OCI-LY3 (cell line): ENCODE measurements around the gene CDKN1C.
A peak's percentile ranks its signal among the peaks of the same experiment; 100 is the strongest.

Experiments used
- H2AFZ ChIP-seq: fragments of 200-600, 300-600 bp; shearing (Covaris generic); 2 replicates; pipeline ENCODE4 v1.6.0; 2014; ENCODE audit warnings: antibody characterized with exemption, low read depth, low read length
- H3K27ac ChIP-seq: fragments of 200-600, 300-600 bp; sonication (generic); 2 replicates; pipeline ENCODE4 v1.5.1; 2014; ENCODE audit warnings: mild to moderate bottlenecking, low read length, moderate library complexity, mixed read lengths
- H3K27me3 ChIP-seq: fragments of 200-600, 300-600 bp; sonication (generic); 2 replicates; pipeline ENCODE4 v1.6.1; 2014; ENCODE audit warnings: low read depth, low read length, mixed read lengths
- H3K36me3 ChIP-seq: fragments of 200-600, 300-600 bp; sonication (generic); replicated peaks from 2 replicates; pipeline ENCODE3; 2014; ENCODE audit warnings: low read depth, low read length, mixed read lengths
- H3K4me1 ChIP-seq: fragments of 300-600, 200-600 bp; sonication (generic); 2 replicates; pipeline ENCODE4 v1.6.1; 2014; ENCODE audit warnings: low read length, mixed read lengths
- H3K4me2 ChIP-seq: fragments of 200-600, 300-600 bp; sonication (generic); 2 replicates; pipeline ENCODE4 v1.6.1; 2014; ENCODE audit warnings: low read length, mixed read lengths
- H3K4me3 ChIP-seq: fragments of 300-600, 200-600 bp; sonication (generic); 2 replicates; pipeline ENCODE4 v1.5.1; 2014; ENCODE audit warnings: antibody characterized with exemption, mild to moderate bottlenecking, low read length, moderate library complexity
- H3K79me2 ChIP-seq: fragments of 300-600, 200-600 bp; shearing (Covaris generic); 2 replicates; pipeline ENCODE4 v1.6.1; 2014; ENCODE audit warnings: mild to moderate bottlenecking, low read length, mixed read lengths
- H3K9ac ChIP-seq: fragments of 300-600, 200-600 bp; shearing (Covaris generic); 2 replicates; pipeline ENCODE4 v1.6.0; 2014; ENCODE audit warnings: mild to moderate bottlenecking, low read length, moderate library complexity
- H3K9me3 ChIP-seq: fragments of 200-600, 300-600 bp; shearing (Covaris generic); 2 replicates; pipeline ENCODE4 v1.6.1; 2014; ENCODE audit warnings: low read length, mixed read lengths; ENCODE audit not compliant: insufficient read depth
- H4K20me1 ChIP-seq: fragments of 200-600, 300-600 bp; sonication (generic); 2 replicates; pipeline ENCODE4 v1.6.1; 2016; ENCODE audit warnings: low read length, mixed read lengths; ENCODE audit not compliant: insufficient read depth
- EZH2phosphoT487 ChIP-seq: fragments of 200-600 bp; shearing (Covaris generic); IDR thresholded peaks from 2 replicates; pipeline ENCODE4 v1.6.1; 2018; ENCODE audit warnings: antibody characterized with exemption, mixed run types, low read depth
- TF ChIP-seq, protein P1 (sequence below): fragments of 200-600, 300-600 bp; sonication (generic); IDR thresholded peaks from 2 replicates; pipeline ENCODE4 v1.5.1; 2014; ENCODE audit warnings: antibody characterized with exemption, low read length, low read depth

The CDKN1C gene

GRCh38 chr11:2929950-2930703, 44.6 kb upstream of the CDKN1C start:
- Histone ChIP-seq H2AFZ (peak overlapping the region; percentile 89), H3K4me1 (peaks cover 4% of the 10 kb centered on the region; the same call in 1 of the 2 replicates), H3K4me2 (peak overlapping the region; percentile 97), H3K4me3 (peak overlapping the region; percentile 76), H3K36me3 (no peaks in the 10 kb centered on the region), H3K27me3 (no peaks in the 10 kb centered on the region), H3K27ac (no peak overlapping the region; the same call in 1 of the 2 replicates), H3K9me3 (no peaks in the 10 kb centered on the region), H3K79me2 (no peaks in the 10 kb centered on the region), H4K20me1 (no peaks in the 10 kb centered on the region), H3K9ac (peak overlapping the region; percentile 60)
- TF ChIP-seq, protein P1, sequence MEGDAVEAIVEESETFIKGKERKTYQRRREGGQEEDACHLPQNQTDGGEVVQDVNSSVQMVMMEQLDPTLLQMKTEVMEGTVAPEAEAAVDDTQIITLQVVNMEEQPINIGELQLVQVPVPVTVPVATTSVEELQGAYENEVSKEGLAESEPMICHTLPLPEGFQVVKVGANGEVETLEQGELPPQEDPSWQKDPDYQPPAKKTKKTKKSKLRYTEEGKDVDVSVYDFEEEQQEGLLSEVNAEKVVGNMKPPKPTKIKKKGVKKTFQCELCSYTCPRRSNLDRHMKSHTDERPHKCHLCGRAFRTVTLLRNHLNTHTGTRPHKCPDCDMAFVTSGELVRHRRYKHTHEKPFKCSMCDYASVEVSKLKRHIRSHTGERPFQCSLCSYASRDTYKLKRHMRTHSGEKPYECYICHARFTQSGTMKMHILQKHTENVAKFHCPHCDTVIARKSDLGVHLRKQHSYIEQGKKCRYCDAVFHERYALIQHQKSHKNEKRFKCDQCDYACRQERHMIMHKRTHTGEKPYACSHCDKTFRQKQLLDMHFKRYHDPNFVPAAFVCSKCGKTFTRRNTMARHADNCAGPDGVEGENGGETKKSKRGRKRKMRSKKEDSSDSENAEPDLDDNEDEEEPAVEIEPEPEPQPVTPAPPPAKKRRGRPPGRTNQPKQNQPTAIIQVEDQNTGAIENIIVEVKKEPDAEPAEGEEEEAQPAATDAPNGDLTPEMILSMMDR = no peak
- TF ChIP-seq EZH2phosphoT487 = no peak

GRCh38 chr11:2929531-2929949, 44.0 kb upstream of the CDKN1C start:
- Histone ChIP-seq H3K4me2 (peak overlapping the region; percentile 97), H3K4me1 (peaks cover 4% of the 10 kb centered on the region; the same call in 1 of the 2 replicates), H4K20me1 (no peaks in the 10 kb centered on the region), H2AFZ (peak overlapping the region; percentile 89; the same call in 1 of the 2 replicates), H3K9ac (peak overlapping the region; percentile 60; the same call in 1 of the 2 replicates), H3K9me3 (no peaks in the 10 kb centered on the region), H3K36me3 (no peaks in the 10 kb centered on the region), H3K4me3 (peak overlapping the region; percentile 76), H3K27me3 (no peaks in the 10 kb centered on the region), H3K27ac (no peak overlapping the region), H3K79me2 (no peaks in the 10 kb centered on the region)
- TF ChIP-seq, protein P1 = no peak
- no peak for TF ChIP-seq EZH2phosphoT487

GRCh38 chr11:2928605-2929530, 43.3 kb upstream of the CDKN1C start, which contains the start of gene PHLDA2:
TSS of gene PHLDA2 (minus strand) at chr11:2929420. CDS start at chr11:2929364, 56 bp downstream.
- no peaks in the 10 kb centered on the region for H4K20me1 ChIP-seq
- peak within 1 kb of the TSS; percentile 97 for H3K4me2 ChIP-seq
- H3K27me3 ChIP-seq = no peaks in the 10 kb centered on the region
- H3K4me3 ChIP-seq = peak within 1 kb of the TSS; percentile 76
- TF ChIP-seq, protein P1 = no peak
- TF ChIP-seq EZH2phosphoT487 = no peak
- H2AFZ ChIP-seq = peak within 1 kb of the TSS; percentile 89
- no peaks in the 10 kb centered on the region for H3K9me3 ChIP-seq
- no peak within 1 kb of the TSS; the same call in 1 of the 2 replicates for H3K27ac ChIP-seq
- H3K79me2 ChIP-seq = no peaks in the 10 kb centered on the region
- peak within 1 kb of the TSS; percentile 60 for H3K9ac ChIP-seq
- H3K36me3 ChIP-seq = no peaks in the 10 kb centered on the region
- H3K4me1 ChIP-seq = peaks cover 4% of the 10 kb centered on the region; the same call in 1 of the 2 replicates
